NCI-H2171 (cell line): ENCODE results near the gene RABL6.

ENCODE experiments used
- DNase-seq: peaks from one replicate; lab custom pipeline; 2025; lab: John Stamatoyannopoulos, UW

RABL6 gene

DNA sequence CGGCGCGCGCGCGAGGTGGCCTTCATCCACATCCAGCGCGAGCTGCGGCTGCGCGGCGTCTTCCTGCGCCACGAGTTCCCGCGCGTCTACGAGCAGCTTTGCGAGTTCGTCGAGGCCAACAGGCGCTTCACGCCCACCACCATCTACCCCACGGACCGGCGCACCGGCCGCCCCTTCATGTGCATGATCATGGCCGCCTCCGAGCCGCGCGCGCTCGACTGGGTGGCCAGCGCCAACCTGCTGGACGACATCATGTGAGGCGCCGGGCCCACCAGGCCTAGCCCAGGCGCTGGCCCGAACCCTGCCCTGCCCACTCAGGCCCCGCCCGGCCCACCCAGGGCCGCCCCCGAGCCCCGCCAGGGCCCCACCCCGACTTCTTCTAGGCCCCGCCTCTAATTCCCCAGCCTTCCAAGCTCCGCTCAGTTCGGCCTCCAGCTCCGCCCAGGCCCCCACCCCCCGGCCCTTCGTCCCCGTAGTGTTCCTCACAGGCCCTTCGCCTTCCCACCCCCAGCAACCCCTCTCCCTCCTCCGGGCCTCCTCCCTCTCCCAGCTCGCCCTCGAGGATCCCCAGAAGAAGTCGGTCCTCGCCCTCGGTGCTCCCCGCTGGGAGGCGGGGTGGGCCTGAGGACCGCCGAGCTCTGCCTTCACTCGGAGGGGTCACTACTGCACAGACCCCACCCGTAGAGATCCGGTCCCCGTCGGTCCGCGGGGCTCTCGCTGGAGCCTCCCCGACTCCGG lies 39.5 kb downstream of the RABL6 start:
- DNase-seq = peak; percentile 47

DNA sequence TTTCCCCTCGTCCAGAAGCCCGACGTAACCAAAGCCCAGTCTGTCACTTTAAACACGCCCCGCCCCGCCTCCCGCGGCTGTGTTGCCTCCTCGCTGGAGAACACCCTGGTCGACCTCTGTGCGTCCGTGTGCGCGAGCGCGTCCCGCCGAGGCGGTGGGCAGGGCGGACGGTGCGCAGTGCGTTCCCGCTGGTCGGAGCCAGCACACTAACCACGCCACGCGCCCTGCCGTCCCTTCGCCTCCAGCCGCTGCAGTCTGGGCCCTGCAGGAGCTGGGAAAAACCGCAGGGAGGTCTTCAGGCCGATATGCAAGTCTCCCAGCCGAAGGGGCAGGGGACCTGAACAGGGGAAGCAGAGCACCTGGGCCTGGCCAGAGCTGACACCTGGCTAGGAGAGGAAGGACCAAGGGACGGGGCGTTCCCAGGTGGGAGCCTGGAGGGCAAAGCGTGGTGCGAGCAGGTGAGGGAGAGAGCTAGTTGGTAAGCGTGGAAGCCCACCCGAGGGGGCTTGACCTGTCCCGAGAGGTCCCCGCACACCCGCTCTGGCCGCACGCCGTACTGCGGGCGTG lies 40.2 kb downstream of the RABL6 start:
- DNase-seq = peak; percentile 55

DNA sequence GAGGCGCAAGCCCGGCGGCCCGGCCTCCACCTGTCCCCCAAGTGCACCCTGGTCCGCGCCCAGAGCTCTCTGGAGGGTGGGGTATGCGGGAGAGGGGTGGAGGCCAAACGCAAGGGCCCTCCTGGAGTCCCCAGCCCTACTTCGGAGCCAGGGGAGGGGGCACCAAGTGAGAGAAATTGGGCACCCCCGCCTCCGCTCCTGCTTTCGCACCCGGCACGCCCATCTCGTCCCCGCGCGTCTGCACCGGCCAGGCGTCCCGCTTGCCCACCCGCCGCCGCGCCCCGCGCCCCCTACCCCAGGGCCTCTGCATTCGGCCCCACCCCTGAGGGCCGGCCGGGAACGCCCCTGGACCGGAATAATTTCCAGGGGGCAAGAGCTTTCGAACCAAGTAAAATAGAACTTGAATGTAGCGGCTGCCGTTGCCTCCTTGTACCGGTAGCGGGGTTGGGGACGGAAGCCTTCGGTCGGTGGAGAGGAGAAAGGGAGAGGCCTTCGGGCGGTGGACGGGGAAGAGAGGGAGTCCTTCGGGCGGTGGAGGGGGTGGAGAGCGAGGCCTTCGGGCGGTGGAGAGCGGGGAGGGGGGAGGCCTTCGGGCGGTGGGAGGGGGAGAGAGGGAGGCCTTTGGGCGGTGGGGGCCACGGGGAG lies 40.8 kb downstream of the RABL6 start:
- DNase-seq = peak; percentile 61

DNA sequence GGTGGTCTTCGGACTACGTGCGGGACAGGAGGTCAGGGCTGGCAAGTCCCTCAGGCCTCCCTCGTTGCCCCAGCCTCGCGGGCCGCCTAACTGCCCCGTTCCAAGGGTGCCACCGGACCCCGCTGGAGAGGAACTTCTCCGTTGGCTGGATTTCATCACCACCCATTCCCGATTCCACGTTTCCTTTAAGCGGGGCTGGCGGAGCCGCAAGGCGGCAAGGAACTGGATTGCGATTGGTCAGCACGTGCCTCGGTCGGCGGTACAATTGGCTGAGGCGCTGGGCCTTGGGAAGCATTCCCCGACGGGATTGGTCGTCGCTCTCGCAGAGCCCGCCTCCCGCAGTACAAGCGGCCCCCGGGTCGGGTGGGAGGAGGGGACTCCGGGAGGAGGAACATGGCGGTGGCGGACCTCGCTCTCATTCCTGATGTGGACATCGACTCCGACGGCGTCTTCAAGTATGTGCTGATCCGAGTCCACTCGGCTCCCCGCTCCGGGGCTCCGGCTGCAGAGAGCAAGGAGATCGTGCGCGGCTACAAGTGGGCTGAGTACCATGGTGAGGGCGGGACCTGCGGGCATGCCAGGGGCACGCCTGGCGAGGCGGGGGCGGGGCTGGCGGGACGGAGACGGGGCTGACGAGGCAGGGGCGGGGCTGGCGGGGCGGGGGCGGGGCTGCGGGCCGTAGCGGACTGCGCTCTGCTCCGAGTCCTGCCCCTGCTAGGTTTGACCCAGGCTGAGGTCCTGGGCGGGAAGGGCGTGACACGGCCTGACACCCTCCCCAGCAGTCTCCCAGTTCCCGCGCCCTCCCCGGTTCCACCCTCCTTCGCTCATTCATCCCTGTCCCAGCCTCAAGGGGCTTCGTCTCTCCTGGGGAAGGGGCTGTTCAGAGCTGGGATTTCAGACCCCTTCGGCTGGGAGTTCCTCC lies 41.6 kb downstream of the RABL6 start, which contains the start of gene PHPT1:
Gene PHPT1 (plus strand): TSS at position 372 of the 922 bp plus-strand sequence. CDS start 22 bp downstream, at position 394.
- peak; percentile 100 for DNase-seq

DNA sequence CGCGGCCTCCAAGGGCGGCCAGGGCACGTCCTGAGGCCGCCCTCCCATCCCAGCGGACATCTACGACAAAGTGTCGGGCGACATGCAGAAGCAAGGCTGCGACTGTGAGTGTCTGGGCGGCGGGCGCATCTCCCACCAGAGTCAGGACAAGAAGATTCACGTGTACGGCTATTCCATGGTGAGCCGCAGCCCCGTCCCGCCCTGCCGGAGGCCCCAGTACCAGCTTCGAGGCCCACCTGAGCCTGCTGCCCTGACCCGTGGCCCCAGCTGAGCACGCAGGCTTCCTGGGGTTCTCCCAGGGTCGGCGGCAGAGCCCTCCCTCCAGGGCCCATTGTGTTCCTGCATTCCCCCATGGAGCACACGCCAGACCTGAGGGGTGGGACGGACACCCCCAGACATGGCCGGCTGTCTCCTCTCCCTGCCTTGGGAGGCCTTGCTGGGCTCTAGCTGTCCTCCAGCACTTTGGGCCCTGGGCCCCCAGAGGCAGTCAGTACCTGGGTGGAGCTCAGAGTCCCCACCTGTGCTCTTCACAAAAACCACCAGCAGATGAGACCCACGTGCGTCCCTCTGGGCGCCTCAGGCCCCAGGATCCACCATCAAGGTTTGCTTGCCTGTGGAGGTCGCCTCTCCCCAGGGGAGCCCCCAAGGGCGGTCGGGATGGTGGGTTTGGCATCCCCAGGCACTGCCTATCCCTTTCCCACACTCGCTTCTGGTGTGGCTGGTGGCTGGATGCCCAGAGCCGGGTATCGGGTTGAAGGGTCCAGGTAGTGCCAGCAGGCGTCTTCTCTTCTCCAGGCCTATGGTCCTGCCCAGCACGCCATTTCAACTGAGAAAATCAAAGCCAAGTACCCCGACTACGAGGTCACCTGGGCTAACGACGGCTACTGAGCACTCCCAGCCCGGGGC lies 42.5 kb downstream of the RABL6 start:
- DNase-seq = no peak

DNA sequence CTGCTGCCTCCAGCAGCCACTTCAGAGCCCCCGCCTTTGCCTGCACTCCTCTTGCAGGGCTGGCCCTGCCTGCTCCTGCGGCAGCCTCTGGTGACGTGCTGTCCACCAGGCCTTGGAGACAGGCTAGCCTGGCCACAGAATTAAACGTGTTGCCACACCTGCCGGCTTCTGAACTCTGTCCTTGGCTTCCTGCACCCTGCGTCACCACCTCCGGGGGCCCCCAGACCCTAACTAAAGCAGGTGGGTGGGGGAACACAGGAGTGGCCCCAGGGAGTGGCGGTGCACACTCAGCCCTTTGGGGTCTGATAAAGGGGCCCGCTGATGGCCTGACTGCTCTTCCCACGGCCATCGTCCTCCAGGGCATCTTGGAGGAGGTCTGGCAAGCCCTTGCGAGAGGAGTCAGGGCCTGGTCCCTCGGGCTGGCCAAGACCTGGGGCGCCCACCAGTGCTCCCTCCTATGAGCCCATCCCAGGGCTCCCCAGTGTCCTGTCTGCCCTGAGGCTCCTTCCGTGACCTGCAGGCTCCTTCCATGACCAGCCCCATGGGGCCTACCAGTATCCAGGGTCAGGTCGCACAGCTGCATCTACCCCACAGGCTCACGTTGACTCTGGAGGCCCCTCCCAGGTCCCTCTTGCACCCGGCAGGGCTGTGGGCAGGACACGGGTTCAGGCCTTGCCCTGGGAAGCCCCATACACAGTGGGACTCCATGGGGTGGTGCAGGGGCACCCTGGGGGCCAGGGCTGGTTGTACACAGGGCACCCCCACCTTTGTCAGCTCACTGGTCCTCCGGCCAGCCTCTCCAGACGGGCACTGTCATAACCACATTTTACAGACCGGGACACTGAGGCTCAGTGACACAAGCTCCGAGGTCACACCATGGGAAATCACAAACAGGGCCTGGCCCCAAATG lies 43.4 kb downstream of the RABL6 start:
- no peak for DNase-seq

DNA sequence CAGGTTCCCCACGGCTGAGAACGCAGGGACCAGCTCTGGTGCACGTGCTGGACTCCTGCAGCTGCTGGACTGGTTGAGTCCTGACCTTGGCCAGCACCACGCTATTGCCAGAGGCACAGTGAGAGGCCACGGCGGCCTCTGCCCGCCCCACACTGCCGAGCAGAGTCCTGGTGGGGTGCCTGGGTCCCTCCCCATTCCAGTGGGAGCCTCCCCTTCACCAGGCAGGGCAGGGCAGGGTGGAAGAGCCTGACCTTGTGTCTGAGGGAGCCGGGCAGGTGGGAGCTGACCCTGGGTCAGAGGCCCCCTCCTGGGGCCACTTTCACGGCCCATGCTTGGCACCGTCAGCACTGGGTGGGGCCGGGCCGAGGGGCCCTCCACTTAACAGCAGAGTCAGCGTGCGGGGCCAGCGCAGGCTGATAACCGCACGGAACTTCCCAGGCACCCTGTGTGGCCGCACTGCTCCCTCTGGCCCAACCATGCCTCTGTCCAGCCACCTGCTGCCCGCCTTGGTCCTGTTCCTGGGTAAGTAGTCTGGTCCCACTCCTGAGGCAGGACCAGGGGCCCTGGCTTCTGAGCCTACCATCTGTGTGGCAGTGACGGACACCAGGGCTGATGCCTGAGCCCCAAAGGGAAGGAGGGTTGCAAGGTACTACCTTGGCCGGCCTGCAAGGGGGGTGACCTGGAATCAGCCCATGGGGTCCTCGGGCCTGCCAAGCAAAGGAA lies 44.4 kb downstream of the RABL6 start, which contains the start of gene MAMDC4:
Gene MAMDC4 (plus strand): TSS at position 406 of the 723 bp plus-strand sequence. CDS start 71 bp downstream, at position 477.
- no peak for DNase-seq

DNA sequence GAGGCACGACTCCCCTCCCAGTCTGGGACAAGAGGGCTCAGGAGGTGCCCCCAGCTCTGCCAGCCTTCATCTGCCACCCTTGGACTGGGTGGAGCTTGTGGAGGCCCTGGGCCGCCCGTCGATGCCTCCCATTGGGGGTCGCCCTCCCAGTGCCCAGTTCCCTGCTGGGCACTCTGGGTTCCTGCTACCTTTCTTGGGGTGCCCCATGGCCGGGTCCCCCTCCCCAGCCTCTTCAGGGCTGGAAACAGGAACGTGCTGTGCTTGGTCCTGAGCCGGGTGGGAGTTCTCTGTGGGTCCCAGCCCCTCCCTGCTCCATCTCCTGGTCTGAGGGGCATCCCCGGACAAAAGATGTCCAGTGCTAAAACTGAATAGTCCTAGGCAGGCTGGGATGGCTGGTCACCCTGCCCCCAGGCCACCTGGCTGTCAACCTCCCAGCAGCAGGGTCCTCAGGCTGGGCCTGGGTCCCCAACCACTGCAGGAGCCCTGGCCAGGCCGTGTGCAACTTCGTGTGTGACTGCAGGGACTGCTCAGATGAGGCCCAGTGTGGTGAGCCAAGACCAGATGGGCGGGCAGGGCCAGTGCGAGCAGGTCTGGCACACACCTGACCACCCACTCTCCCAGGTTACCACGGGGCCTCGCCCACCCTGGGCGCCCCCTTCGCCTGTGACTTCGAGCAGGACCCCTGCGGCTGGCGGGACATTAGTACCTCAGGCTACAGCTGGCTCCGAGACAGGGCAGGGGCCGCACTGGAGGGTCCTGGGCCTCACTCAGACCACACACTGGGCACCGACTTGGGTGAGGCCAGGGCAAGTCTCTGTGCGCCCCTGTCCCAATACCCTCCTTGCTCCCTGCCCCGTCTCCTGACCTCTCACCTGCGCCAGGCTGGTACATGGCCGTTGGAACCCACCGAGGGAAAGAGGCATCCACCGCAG lies 45.2 kb downstream of the RABL6 start:
- DNase-seq = no peak

DNA sequence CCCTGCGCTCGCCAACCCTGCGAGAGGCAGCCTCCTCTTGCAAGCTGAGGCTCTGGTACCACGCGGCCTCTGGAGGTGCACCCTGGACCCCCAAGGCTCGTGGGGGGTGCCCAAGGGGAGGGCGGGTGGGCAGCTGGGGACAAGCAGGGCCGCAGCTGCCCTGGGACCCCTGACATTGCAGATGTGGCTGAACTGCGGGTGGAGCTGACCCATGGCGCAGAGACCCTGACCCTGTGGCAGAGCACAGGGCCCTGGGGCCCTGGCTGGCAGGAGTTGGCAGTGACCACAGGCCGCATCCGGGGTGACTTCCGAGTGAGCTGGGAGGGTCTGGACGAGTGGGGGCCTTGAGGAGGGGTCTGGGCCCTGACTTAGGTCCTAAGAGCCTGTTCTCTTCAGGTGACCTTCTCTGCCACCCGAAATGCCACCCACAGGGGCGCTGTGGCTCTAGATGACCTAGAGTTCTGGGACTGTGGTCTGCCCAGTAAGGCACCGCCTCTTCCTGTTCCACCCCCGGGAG lies 45.9 kb downstream of the RABL6 start:
- DNase-seq = no peak

DNA sequence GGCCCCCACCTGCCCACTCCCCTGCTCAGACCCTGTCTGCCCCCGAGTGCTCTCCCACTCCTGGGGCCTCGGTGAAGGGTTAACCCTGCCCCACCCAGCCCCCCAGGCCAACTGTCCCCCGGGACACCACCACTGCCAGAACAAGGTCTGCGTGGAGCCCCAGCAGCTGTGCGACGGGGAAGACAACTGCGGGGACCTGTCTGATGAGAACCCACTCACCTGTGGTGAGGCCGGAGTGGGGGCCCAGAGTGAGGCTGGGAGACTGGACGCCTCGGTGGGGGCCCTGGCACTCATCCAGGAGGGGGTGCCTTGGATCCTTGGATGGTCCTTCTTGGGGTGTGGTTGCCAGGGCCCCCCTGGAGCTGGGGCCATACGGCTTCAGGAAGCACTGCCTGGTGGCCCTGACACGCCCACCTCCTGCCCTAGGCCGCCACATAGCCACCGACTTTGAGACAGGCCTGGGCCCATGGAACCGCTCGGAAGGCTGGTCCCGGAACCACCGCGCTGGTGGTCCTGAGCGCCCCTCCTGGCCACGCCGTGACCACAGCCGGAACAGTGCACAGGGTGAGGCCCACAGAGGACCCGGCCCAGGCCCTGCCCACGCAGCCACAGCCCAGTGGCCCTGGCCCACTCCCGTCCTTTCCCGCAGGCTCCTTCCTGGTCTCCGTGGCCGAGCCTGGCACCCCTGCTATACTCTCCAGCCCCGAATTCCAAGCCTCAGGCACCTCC lies 46.5 kb downstream of the RABL6 start:
- no peak for DNase-seq

DNA sequence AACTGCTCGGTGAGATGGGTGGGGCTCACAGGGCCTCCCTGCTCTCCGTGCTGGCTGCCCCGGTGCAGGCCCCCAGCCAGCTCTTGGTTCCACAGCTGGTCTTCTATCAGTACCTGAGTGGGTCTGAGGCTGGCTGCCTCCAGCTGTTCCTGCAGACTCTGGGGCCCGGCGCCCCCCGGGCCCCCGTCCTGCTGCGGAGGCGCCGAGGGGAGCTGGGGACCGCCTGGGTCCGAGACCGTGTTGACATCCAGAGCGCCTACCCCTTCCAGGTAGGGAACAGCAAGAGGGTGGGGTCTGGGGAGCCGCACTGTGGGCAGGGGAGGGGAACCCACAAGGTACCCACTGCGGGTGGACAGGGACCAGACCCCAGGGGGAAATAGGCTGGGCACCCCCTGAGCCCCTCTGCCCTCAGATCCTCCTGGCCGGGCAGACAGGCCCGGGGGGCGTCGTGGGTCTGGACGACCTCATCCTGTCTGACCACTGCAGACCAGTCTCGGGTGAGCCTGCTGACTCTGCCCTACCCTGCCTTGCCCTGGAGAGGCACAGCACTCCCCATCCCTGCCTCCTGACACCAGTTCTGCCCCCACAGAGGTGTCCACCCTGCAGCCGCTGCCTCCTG lies 47.2 kb downstream of the RABL6 start:
- no peak for DNase-seq

DNA sequence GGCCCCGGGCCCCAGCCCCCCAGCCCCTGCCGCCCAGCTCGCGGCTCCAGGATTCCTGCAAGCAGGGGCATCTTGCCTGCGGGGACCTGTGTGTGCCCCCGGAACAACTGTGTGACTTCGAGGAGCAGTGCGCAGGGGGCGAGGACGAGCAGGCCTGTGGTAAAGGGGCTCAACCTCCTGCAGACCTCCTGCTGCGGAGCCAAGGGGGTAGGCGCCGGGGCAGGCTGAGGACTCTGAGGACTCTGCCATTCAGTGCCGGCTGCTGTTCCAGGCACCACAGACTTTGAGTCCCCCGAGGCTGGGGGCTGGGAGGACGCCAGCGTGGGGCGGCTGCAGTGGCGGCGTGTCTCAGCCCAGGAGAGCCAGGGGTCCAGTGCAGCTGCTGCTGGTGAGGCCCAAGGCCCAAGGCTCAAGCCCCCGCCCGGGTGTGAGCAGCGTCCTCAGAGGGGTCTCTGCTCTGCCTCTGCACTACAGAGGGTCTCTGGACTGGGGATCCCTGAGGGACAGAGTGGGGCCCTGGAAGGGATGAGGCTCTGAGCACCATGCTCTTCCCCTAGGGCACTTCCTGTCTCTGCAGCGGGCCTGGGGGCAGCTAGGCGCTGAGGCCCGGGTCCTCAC lies 47.8 kb downstream of the RABL6 start:
- no peak for DNase-seq

DNA sequence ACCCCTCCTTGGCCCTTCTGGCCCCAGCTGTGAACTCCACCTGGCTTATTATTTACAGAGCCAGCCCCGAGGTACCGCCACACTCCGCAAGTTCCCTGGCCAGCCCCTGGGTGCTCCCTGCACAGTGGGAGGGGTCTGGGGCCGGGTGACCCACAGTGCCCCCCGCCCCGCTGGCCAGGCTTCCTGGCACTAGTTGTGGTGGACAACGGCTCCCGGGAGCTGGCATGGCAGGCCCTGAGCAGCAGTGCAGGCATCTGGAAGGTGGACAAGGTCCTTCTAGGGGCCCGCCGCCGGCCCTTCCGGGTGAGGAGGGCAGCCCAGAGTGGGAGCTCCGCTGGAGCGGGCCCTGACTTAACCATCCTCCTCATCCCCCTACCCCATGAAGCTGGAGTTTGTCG lies 48.3 kb downstream of the RABL6 start:
- no peak for DNase-seq

DNA sequence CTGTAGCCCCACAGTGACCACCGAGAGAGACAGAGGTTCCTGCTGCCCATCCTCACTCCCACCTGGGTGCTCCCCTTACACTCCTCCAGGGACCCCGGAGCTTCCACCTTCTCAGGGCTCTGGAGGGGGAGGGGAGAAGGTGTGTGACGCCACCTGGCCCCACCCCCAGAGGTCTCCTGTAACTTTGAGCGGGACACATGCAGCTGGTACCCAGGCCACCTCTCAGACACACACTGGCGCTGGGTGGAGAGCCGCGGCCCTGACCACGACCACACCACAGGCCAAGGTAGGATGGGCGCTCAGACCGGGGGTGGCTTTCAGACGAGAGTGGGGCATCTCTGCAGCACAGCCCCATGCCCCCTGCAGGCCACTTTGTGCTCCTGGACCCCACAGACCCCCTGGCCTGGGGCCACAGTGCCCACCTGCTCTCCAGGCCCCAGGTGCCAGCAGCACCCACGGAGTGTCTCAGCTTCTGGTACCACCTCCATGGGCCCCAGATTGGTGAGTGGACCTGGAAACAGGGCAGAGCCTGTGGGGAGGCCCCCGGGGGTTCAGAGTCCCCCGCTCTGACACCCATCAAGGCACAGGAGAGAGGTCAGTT lies 48.9 kb downstream of the RABL6 start:
- DNase-seq = no peak

DNA sequence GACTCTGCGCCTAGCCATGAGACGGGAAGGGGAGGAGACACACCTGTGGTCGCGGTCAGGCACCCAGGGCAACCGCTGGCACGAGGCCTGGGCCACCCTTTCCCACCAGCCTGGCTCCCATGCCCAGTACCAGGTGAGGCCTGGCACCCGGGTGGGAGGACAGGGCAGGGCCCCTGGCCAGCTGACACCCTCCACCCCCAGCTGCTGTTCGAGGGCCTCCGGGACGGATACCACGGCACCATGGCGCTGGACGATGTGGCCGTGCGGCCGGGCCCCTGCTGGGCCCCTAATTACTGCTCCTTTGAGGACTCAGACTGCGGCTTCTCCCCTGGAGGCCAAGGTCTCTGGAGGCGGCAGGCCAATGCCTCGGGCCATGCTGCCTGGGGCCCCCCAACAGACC lies 49.4 kb downstream of the RABL6 start:
- no peak for DNase-seq
